SH-SY5Y (cell line): ENCODE data around the gene CCM2.

Experiments
- GATA2 ChIP-seq: IDR thresholded peaks from 2 replicates; pipeline ENCODE4 v1.6.1; 2011; ENCODE audit warnings: mild to moderate bottlenecking, low read depth, low read length
- GATA3 ChIP-seq: IDR thresholded peaks from 2 replicates; pipeline ENCODE4 v1.6.1; 2011; ENCODE audit warnings: low read depth, mild to moderate bottlenecking, low read length, moderate library complexity

GRCh38 chr7:45104844-45105587, 105.0 kb downstream of the CCM2 start:
- no peak for TF ChIP-seq GATA2
- no peak for TF ChIP-seq GATA3
